AG04449 (cell line): ENCODE results near the gene CREM.

Experiments
- CTCF ChIA-PET: fragments of 350-600 bp; formaldehyde crosslinking; extraction: SDS; loops from one replicate; lab custom pipeline; 2021; ENCODE audit warnings: antibody characterized with exemption; lab: Yijun Ruan, JAX
- POLR2A ChIA-PET: fragments of 400-600, 350-600 bp; formaldehyde crosslinking; extraction: SDS; loops from one replicate; lab custom pipeline; 2020; ENCODE audit warnings: antibody characterized with exemption, inconsistent platforms; lab: Yijun Ruan, JAX
- DNase-seq: peaks from one replicate; pipeline ENCODE4 v3.0.0-alpha.2; 2010; ENCODE audit warnings: low read depth, low spot score
- H3K4me3 ChIP-seq: 2 replicates; pipeline ENCODE4 v1.5.1; 2011; ENCODE audit warnings: low read depth, mild to moderate bottlenecking, control low read depth, low read length
- CTCF ChIP-seq: IDR thresholded peaks from one replicate; pipeline ENCODE4 v1.5.1; 2011; ENCODE audit warnings: mild to moderate bottlenecking, moderate library complexity, low read length, control low read depth, inconsistent platforms; ENCODE audit not compliant: insufficient read depth; ENCODE audit errors: missing control alignments

CREM gene

GRCh38 chr10:35236739-35237138 is 110.1 kb downstream of the CREM start:
- H3K4me3 ChIP-seq = no peak overlapping the region
- no peak for DNase-seq
- peak; percentile 16 for TF ChIP-seq CTCF
- ChIA-PET CTCF (interaction anchor here (0.7 to 2.0 kb wide), 6 partner anchors 11 to 580 kb away, joined by 3 to 6 read pairs (median 4); no protein-coding TSS in a partner anchor), POLR2A (no interaction called here)

GRCh38 chr10:35237766-35238512 is 111.3 kb downstream of the CREM start:
- no peak for DNase-seq
- CTCF ChIA-PET = interaction anchor here (0.5 to 3.8 kb wide), 8 partner anchors 18 to 1541 kb away, joined by 3 to 17 read pairs (median 4); no protein-coding TSS in a partner anchor
- no peak for TF ChIP-seq CTCF
- H3K4me3 ChIP-seq = no peak overlapping the region
- POLR2A ChIA-PET = no interaction called here

- no peak overlapping the region for H3K4me3 ChIP-seq
- no peak for TF ChIP-seq CTCF
- ChIA-PET CTCF (no interaction called here), POLR2A (no interaction called here)
- DNase-seq = no peak
Measured at GRCh38 chr10:35244549-35244948, 117.9 kb downstream of the CREM start.

- no peak overlapping the region for H3K4me3 ChIP-seq
- DNase-seq = no peak
- CTCF ChIA-PET = no interaction called here
- TF ChIP-seq CTCF = no peak
- POLR2A ChIA-PET = no interaction called here
Measured at GRCh38 chr10:35246770-35247343, 120.2 kb downstream of the CREM start.

- no peak for DNase-seq
- ChIA-PET CTCF (interaction anchor here (0.6 to 1.4 kb wide), 3 partner anchors 11 to 328 kb away, joined by 3 to 6 read pairs (median 3); no protein-coding TSS in a partner anchor), POLR2A (no interaction called here)
- H3K4me3 ChIP-seq = no peak overlapping the region
- TF ChIP-seq CTCF = no peak
Measured at GRCh38 chr10:35251373-35252100, 124.9 kb downstream of the CREM start.
